GM08714 (cell line): ENCODE data around the gene EFHD2.

ENCODE experiments used
- H3K4me3 ChIP-seq: fragments of 200-500 bp; sonication (Bioruptor generic); 2 replicates; pipeline ENCODE4 v1.5.1; 2014; ENCODE audit warnings: mild to moderate bottlenecking, low read length, inconsistent platforms
- ZNF274 ChIP-seq: IDR thresholded peaks from 2 replicates; pipeline ENCODE4 v1.6.1; 2012; ENCODE audit warnings: mild to moderate bottlenecking, low read depth, low read length

The EFHD2 gene

GRCh38 chr1:15472587-15472986, 62.9 kb downstream of the EFHD2 start:
- TF ChIP-seq ZNF274: no peak
- H3K4me3 ChIP-seq: no peak overlapping the region

GRCh38 chr1:15475752-15476314, 66.1 kb downstream of the EFHD2 start, which contains the start of gene CELA2B:
Gene CELA2B (plus strand): TSS chr1:15476104. CDS start chr1:15476126, 22 bp downstream.
- no peak within 1 kb of the TSS for H3K4me3 ChIP-seq
- no peak for TF ChIP-seq ZNF274

GRCh38 chr1:15476927-15477326, 67.2 kb downstream of the EFHD2 start:
- no peak overlapping the region for H3K4me3 ChIP-seq
- no peak for TF ChIP-seq ZNF274

DNA sequence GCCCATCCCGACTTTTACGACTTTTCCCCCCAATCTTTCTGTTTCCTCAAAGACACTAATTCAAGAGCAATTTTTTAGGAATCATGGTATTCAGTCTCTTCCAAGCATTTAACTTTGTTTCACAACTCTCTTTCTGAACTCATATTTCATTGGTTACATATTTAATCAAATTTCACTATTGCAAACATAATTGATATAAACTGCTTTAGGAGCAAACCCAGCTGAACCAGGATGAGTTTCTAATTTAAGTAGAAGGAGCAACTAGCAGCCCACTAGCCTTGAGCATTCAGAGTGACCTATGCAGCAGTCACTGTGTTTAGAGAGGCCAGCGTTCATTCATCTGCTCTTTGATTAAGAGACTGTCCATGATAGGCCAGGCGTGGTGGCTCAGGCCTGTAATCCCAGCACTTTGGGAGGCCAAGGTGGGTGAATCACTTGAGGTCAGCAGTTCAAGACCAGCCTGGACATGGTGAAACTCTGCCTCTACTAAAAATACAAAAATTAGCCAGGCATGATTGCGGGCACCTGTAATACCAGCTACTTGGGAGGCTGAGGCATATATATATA, 68.0 kb downstream of the EFHD2 start:
- TF ChIP-seq ZNF274: no peak
- no peak overlapping the region for H3K4me3 ChIP-seq
